ENCODE results near the gene EMSY. TPM values are rescaled to one million over a fixed set of nuclear protein-coding genes. Genes with fewer than 3 reads are reported as not detected.
"Not testable (repeated sequence)": the region's sequence is repeated elsewhere in the genome, so short reads cannot be mapped to it uniquely, and the experiment has no call there.

Gene EMSY
- total RNA-seq, 4 donors from 2014 or later: 27.6 to 36.5 (median 32.0) TPM

DNA sequence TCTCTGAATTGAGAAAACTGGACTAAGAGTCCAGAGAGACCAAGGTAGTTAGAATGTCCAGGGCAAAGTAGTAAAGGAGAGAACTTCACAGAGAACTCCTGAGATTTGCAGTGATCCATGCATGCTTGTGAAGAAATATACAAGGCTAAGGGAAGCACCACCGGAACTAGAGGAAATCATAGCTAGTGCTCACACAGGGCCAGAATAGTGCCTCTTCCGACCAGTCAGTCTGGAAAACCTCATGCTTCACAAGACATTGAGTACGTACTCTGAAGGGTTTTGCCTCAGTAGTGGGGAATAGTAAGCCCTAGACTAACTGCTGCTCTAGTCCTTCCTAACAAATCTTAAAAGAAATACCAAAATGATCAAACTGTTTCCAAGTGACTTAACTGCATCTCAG, 117.7 kb downstream of the EMSY start:
- no peak for DNase-seq

GRCh38 chr11:76564364-76564763, 119.5 kb downstream of the EMSY start:
- no peaks in the 10 kb centered on the region for H3K4me1 ChIP-seq
- H3K9me3 ChIP-seq: no peaks in the 10 kb centered on the region
- TF ChIP-seq, protein P1, sequence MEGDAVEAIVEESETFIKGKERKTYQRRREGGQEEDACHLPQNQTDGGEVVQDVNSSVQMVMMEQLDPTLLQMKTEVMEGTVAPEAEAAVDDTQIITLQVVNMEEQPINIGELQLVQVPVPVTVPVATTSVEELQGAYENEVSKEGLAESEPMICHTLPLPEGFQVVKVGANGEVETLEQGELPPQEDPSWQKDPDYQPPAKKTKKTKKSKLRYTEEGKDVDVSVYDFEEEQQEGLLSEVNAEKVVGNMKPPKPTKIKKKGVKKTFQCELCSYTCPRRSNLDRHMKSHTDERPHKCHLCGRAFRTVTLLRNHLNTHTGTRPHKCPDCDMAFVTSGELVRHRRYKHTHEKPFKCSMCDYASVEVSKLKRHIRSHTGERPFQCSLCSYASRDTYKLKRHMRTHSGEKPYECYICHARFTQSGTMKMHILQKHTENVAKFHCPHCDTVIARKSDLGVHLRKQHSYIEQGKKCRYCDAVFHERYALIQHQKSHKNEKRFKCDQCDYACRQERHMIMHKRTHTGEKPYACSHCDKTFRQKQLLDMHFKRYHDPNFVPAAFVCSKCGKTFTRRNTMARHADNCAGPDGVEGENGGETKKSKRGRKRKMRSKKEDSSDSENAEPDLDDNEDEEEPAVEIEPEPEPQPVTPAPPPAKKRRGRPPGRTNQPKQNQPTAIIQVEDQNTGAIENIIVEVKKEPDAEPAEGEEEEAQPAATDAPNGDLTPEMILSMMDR (IDR thresholded peaks at IDR 0.05): peak in 3 of 6 experiments; percentile 45 to 60 (median 45)
- no peak for TF ChIP-seq POLR2A (IDR thresholded peaks at IDR 0.05)
- H3K27ac ChIP-seq: no peak overlapping the region
- no peaks in the 10 kb centered on the region for H3K36me3 ChIP-seq
- no peak for DNase-seq
- no peak overlapping the region for H3K4me3 ChIP-seq
- no peaks in the 10 kb centered on the region for H3K27me3 ChIP-seq

More for the DNA sequence above, 117.7 kb downstream of the EMSY start:
- H3K9me3 ChIP-seq: no peaks in the 10 kb centered on the region
- TF ChIP-seq POLR2A (IDR thresholded peaks at IDR 0.05): no peak
- TF ChIP-seq, protein P1 (IDR thresholded peaks at IDR 0.05): no peak
- H3K4me3 ChIP-seq: no peak overlapping the region
- H3K27ac ChIP-seq: no peak overlapping the region
- no peaks in the 10 kb centered on the region for H3K36me3 ChIP-seq
- no peaks in the 10 kb centered on the region for H3K4me1 ChIP-seq
- H3K27me3 ChIP-seq: no peaks in the 10 kb centered on the region

- Histone ChIP-seq H3K27me3 (no peaks in the 10 kb centered on the region), H3K9me3 (no peaks in the 10 kb centered on the region), H3K4me1 (no peaks in the 10 kb centered on the region), H3K4me3 (no peak overlapping the region), H3K36me3 (no peaks in the 10 kb centered on the region), H3K27ac (no peak overlapping the region)
- no peak for DNase-seq
- no peak for TF ChIP-seq POLR2A (IDR thresholded peaks at IDR 0.05)
- TF ChIP-seq, protein P1 (IDR thresholded peaks at IDR 0.05): no peak
These were observed 122.0 kb downstream of the EMSY start for GRCh38 chr11:76566811-76567210.

- DNase-seq: no peak
- Histone ChIP-seq H3K4me3 (no peak overlapping the region), H3K9me3 (no peaks in the 10 kb centered on the region), H3K4me1 (no peaks in the 10 kb centered on the region), H3K27me3 (no peaks in the 10 kb centered on the region), H3K27ac (no peak overlapping the region), H3K36me3 (no peaks in the 10 kb centered on the region)
- TF ChIP-seq POLR2A (IDR thresholded peaks at IDR 0.05): no peak
- TF ChIP-seq, protein P1 (IDR thresholded peaks at IDR 0.05): no peak
These were observed 122.4 kb downstream of the EMSY start for GRCh38 chr11:76567261-76567660.

GRCh38 chr11:76568139-76568538, 123.3 kb downstream of the EMSY start:
- Histone ChIP-seq H3K9me3 (no peaks in the 10 kb centered on the region), H3K4me3 (no peak overlapping the region)
- TF ChIP-seq, protein P1 (IDR thresholded peaks at IDR 0.05): no peak
- TF ChIP-seq POLR2A (IDR thresholded peaks at IDR 0.05): no peak

GRCh38 chr11:76568621-76569020, 123.8 kb downstream of the EMSY start:
- no peaks in the 10 kb centered on the region for H3K36me3 ChIP-seq
- H3K27ac ChIP-seq: no peak overlapping the region
- DNase-seq: no peak
- TF ChIP-seq, protein P1 (IDR thresholded peaks at IDR 0.05): no peak
- no peak for TF ChIP-seq POLR2A (IDR thresholded peaks at IDR 0.05)
- H3K4me1 ChIP-seq: no peaks in the 10 kb centered on the region
- no peak overlapping the region for H3K4me3 ChIP-seq
- H3K9me3 ChIP-seq: no peaks in the 10 kb centered on the region
- H3K27me3 ChIP-seq: no peaks in the 10 kb centered on the region

More at GRCh38 chr11:76568139-76568538, 123.3 kb downstream of the EMSY start:
- Histone ChIP-seq H3K27me3 (no peaks in the 10 kb centered on the region), H3K36me3 (no peaks in the 10 kb centered on the region), H3K27ac (no peak overlapping the region), H3K4me1 (no peaks in the 10 kb centered on the region)
- DNase-seq: no peak

DNA sequence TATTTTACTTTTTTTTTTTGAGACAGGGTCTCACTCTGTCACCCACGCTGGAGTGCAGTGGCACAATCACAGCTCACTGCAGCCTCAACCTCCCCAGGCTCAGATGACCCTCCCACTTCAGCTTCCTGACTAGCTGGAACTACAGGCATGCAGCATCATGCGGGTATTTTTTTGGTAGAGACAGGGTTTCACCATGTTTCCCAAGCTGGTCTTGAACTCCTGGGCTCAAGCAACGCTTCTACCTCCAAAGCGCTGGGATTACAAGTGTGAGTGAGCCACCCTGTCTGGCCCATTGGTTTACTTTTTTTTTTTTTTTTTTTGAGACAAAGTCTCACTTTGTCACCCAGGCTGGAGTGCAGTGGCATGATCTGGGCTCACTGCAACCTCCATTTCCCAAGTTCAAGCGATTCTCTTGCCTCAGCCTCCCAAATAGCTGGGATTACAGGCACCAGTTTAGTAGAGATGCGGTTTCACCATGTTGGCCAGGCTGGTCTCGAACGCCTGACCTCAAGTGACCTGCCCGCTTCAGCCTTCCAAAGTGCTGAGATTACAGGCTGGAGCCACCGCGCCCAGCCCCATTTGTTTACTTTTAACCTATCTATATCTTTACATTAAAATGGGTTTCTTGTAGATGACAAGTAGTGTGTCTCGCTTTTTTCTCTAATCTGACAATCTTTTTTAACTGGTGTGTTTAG, 127.5 kb downstream of the EMSY start:
- H3K4me1 ChIP-seq, H3K27ac ChIP-seq, H3K27me3 ChIP-seq, DNase-seq, H3K9me3 ChIP-seq, H3K36me3 ChIP-seq, H3K4me3 ChIP-seq: not testable (repeated sequence)

Measured in Peyer's patch (tissue), 4 donors.